OCI-LY7 (cell line): ENCODE measurements around the gene UROS. TPM values are rescaled to one million over a fixed set of nuclear protein-coding genes. Genes with fewer than 3 reads are reported as not detected.

ENCODE experiments used
- BruUV-seq: library from RNA; stranded (reverse); fragments of 400-500 nt; replicated peaks from 2 replicates; lab custom pipeline; 2021; lab: Mats Ljungman, UMichigan
- CTCF ChIA-PET: fragments of 300-600 bp; sonication (Branson Sonifier 250); formaldehyde crosslinking; loops from one replicate; lab custom pipeline; 2022; ENCODE audit warnings: antibody characterized with exemption; ENCODE audit not compliant: unreplicated experiment; lab: Charles Lee
- POLR2A ChIA-PET: fragments of 300-600 bp; sonication (Branson Sonifier 250); formaldehyde crosslinking; loops from one replicate; lab custom pipeline; 2022; ENCODE audit warnings: antibody characterized with exemption; lab: Charles Lee
- DNase-seq: peaks from one replicate; pipeline ENCODE4 v3.0.0-alpha.2; 2015; ENCODE audit warnings: low spot score
- H2AFZ ChIP-seq: fragments of 200-600 bp; sonication (generic), shearing (Covaris generic); 2 replicates; pipeline ENCODE4 v1.6.1; 2014; ENCODE audit warnings: mild to moderate bottlenecking, antibody characterized with exemption, low read length, moderate library complexity
- H3K27ac ChIP-seq: fragments of 200-600 bp; sonication (generic); 2 replicates; pipeline ENCODE4 v1.5.1; 2014; ENCODE audit warnings: mixed run types, low read depth, mild to moderate bottlenecking, moderate library complexity, low read length, inconsistent platforms; ENCODE audit not compliant: poor library complexity, severe bottlenecking
- H3K36me3 ChIP-seq: fragments of 200-600 bp; sonication (generic); 2 replicates; pipeline ENCODE4 v1.6.1; 2014; ENCODE audit warnings: mild to moderate bottlenecking, antibody characterized with exemption, low read length, moderate library complexity, mixed read lengths; ENCODE audit not compliant: insufficient read depth
- H3K4me1 ChIP-seq: fragments of 200-600 bp; sonication (generic); 2 replicates; pipeline ENCODE4 v1.5.1; 2014; ENCODE audit warnings: mild to moderate bottlenecking, low read length; ENCODE audit not compliant: insufficient read depth, poor library complexity, severe bottlenecking
- H3K4me2 ChIP-seq: fragments of 200-600 bp; sonication (generic); 2 replicates; pipeline ENCODE4 v1.6.1; 2014; ENCODE audit warnings: mild to moderate bottlenecking, low read length
- H3K4me3 ChIP-seq: fragments of 200-600 bp; sonication (generic); 2 replicates; pipeline ENCODE4 v1.5.1; 2014; ENCODE audit warnings: mild to moderate bottlenecking, low read depth, low read length; ENCODE audit not compliant: poor library complexity, severe bottlenecking
- H3K79me2 ChIP-seq: fragments of 200-600 bp; sonication (generic); 2 replicates; pipeline ENCODE4 v1.6.1; 2016; ENCODE audit warnings: low read depth, mild to moderate bottlenecking, low read length, moderate library complexity, mixed read lengths; ENCODE audit not compliant: insufficient read depth
- H3K9me2 ChIP-seq: fragments of 200-600 bp; sonication (generic); 2 replicates; pipeline ENCODE4 v1.6.1; 2016; ENCODE audit warnings: mild to moderate bottlenecking, low read length, mixed read lengths; ENCODE audit not compliant: insufficient read depth
- H3K9me3 ChIP-seq: fragments of 200-600 bp; sonication (generic); 2 replicates; pipeline ENCODE4 v1.6.1; 2014; ENCODE audit warnings: mild to moderate bottlenecking, mixed run types, low read length, mixed read lengths
- H4K20me1 ChIP-seq: fragments of 200-600 bp; sonication (generic); 2 replicates; pipeline ENCODE4 v1.6.1; 2014; ENCODE audit warnings: mild to moderate bottlenecking, antibody characterized with exemption, low read length, moderate library complexity, mixed read lengths; ENCODE audit not compliant: insufficient read depth
- EZH2phosphoT487 ChIP-seq: fragments of 200-600 bp; sonication (generic); IDR thresholded peaks from 2 replicates; pipeline ENCODE4 v1.6.1; 2018; ENCODE audit warnings: low read depth, borderline replicate concordance, mild to moderate bottlenecking, mixed run types, antibody characterized with exemption, low read length, moderate library complexity, mixed read lengths
- intact Hi-C: fragments of 100-400 bp; cut with micrococcal nuclease; formaldehyde crosslinking; loops from one replicate; pipeline ENCODE4 v1.10.0; 2022; ENCODE audit not compliant: unreplicated experiment
- total RNA-seq, 2 experiments: library from RNA; depleted of rRNA in 1 of 2; stranded (reverse); fragments of >200 nt in 1 of 2; shearing (Covaris generic) in 1 of 2; gene quantifications; 2 replicates each; pipeline ENCODE4 v1.2.3, GENCODE V29; 2014 to 2022
- TF ChIP-seq, protein P1 (sequence below): fragments of 200-600 bp; sonication (generic); conservative IDR thresholded peaks from 2 replicates; pipeline ENCODE4 v1.5.1; 2014; ENCODE audit warnings: mild to moderate bottlenecking, antibody characterized with exemption, low read length, moderate library complexity, mixed read lengths

Gene UROS
- total RNA-seq, 2 experiments from 2014 or later = 37.3 to 44.5 TPM

GRCh38 chr10:125840406-125840805, 17.3 kb upstream of the UROS start:
- CTCF ChIA-PET = interaction anchor here (0.6 kb wide), 1 partner anchor 374 kb away, joined by 3 read pairs; no protein-coding TSS in a partner anchor

GRCh38 chr10:125838802-125839575, 15.9 kb upstream of the UROS start:
- H4K20me1 ChIP-seq = no peaks in the 10 kb centered on the region
- BruUV-seq = no TSS peak
- DNase-seq = no peak
- no peaks in the 10 kb centered on the region for H3K79me2 ChIP-seq
- POLR2A ChIA-PET = no interaction called here
- no peak overlapping the region for H3K4me2 ChIP-seq
- CTCF ChIA-PET = no interaction called here
- no peak overlapping the region for H2AFZ ChIP-seq
- H3K36me3 ChIP-seq = peaks cover 85% of the 10 kb centered on the region
- no peaks in the 10 kb centered on the region for H3K4me1 ChIP-seq
- TF ChIP-seq, protein P1, sequence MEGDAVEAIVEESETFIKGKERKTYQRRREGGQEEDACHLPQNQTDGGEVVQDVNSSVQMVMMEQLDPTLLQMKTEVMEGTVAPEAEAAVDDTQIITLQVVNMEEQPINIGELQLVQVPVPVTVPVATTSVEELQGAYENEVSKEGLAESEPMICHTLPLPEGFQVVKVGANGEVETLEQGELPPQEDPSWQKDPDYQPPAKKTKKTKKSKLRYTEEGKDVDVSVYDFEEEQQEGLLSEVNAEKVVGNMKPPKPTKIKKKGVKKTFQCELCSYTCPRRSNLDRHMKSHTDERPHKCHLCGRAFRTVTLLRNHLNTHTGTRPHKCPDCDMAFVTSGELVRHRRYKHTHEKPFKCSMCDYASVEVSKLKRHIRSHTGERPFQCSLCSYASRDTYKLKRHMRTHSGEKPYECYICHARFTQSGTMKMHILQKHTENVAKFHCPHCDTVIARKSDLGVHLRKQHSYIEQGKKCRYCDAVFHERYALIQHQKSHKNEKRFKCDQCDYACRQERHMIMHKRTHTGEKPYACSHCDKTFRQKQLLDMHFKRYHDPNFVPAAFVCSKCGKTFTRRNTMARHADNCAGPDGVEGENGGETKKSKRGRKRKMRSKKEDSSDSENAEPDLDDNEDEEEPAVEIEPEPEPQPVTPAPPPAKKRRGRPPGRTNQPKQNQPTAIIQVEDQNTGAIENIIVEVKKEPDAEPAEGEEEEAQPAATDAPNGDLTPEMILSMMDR = no peak
- no peak for TF ChIP-seq EZH2phosphoT487
- H3K9me2 ChIP-seq = no peaks in the 10 kb centered on the region
- H3K9me3 ChIP-seq = no peaks in the 10 kb centered on the region
- H3K27ac ChIP-seq = no peak overlapping the region
- no peak overlapping the region for H3K4me3 ChIP-seq
- intact Hi-C loops = no loop called here

More at GRCh38 chr10:125840406-125840805, 17.3 kb upstream of the UROS start:
- intact Hi-C loops = no loop called here
- no peak for DNase-seq
- Histone ChIP-seq H3K4me1 (no peaks in the 10 kb centered on the region), H3K9me2 (no peaks in the 10 kb centered on the region), H4K20me1 (no peaks in the 10 kb centered on the region), H3K4me2 (no peak overlapping the region), H3K27ac (no peak overlapping the region), H3K9me3 (no peaks in the 10 kb centered on the region), H3K79me2 (no peaks in the 10 kb centered on the region), H3K4me3 (no peak overlapping the region), H2AFZ (no peak overlapping the region), H3K36me3 (peaks cover 73% of the 10 kb centered on the region)
- no peak for TF ChIP-seq EZH2phosphoT487
- TF ChIP-seq, protein P1 = no peak
- BruUV-seq = no TSS peak
- POLR2A ChIA-PET = no interaction called here

DNA sequence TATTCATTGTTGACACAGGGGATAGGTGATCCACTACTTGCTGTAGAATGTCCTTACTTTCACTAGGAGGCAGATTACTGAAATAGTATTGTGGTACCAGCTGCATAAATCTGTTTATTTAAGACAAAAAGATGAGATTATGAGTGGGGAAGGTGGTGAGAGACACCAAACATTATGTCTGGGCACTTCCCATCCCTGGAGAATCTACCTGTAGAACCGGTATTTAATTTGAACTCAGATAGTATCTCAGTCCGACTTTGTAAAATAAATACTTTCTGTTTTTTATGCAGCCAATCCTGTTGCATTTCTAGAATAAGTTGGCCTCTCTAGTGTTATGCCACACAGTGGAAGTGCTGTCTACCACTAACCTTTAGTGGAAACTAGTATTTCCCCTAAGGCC, 13.7 kb upstream of the UROS start:
- no peaks in the 10 kb centered on the region for H3K79me2 ChIP-seq
- peaks cover 98% of the 10 kb centered on the region for H3K36me3 ChIP-seq
- ChIA-PET POLR2A (no interaction called here), CTCF (no interaction called here)
- TF ChIP-seq, protein P1 = no peak
- no peak for TF ChIP-seq EZH2phosphoT487
- H3K4me3 ChIP-seq = no peak overlapping the region
- H3K4me1 ChIP-seq = no peaks in the 10 kb centered on the region
- DNase-seq = no peak
- H3K4me2 ChIP-seq = no peak overlapping the region
- intact Hi-C loops = no loop called here
- no peaks in the 10 kb centered on the region for H4K20me1 ChIP-seq
- no peak overlapping the region for H3K27ac ChIP-seq
- no peak overlapping the region for H2AFZ ChIP-seq
- no peaks in the 10 kb centered on the region for H3K9me2 ChIP-seq
- no TSS peak for BruUV-seq
- no peaks in the 10 kb centered on the region for H3K9me3 ChIP-seq
